ENCODE measurements around the gene MCTP1. TPM values are rescaled to one million over a fixed set of nuclear protein-coding genes. Genes with fewer than 3 reads are reported as not detected.

The MCTP1 gene
- total RNA-seq, 1 donor from 2014 or later: 9.1 TPM

DNA sequence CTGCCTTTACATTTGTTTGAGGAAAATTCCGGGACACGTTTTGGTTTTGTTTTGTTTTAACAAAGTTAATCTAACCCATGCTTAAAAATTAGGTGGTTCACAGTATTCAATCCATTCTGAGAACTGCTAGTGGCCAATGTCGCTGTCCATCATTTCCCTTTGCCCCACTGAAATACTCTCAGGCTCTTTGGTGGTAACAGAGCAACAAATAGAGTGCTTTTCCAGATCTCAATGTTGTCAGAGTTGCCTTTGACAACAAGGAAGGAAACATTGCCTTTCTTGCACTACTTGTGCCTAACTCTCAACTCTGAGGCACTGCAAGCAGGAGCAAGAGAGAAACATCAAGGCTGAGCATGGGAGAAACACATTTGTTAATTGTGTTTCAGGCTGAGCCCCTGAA is 154.0 kb downstream of the MCTP1 start:
- Mint-ChIP-seq H3K27ac (no peak overlapping the region), H3K4me1 (no peaks in the 10 kb centered on the region), H3K36me3 (no peaks in the 10 kb centered on the region), H3K27me3 (ENCODE audit: low read depth) (no peaks in the 10 kb centered on the region), H3K9me3 (no peaks in the 10 kb centered on the region), H3K4me3 (no peak overlapping the region)
- TF ChIP-seq, protein P1, sequence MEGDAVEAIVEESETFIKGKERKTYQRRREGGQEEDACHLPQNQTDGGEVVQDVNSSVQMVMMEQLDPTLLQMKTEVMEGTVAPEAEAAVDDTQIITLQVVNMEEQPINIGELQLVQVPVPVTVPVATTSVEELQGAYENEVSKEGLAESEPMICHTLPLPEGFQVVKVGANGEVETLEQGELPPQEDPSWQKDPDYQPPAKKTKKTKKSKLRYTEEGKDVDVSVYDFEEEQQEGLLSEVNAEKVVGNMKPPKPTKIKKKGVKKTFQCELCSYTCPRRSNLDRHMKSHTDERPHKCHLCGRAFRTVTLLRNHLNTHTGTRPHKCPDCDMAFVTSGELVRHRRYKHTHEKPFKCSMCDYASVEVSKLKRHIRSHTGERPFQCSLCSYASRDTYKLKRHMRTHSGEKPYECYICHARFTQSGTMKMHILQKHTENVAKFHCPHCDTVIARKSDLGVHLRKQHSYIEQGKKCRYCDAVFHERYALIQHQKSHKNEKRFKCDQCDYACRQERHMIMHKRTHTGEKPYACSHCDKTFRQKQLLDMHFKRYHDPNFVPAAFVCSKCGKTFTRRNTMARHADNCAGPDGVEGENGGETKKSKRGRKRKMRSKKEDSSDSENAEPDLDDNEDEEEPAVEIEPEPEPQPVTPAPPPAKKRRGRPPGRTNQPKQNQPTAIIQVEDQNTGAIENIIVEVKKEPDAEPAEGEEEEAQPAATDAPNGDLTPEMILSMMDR (IDR thresholded peaks at IDR 0.05; ENCODE audit: unreplicated experiment): no peak
- no peak for DNase-seq (ENCODE audit: low spot score in 2 of 2, unreplicated experiment in 2 of 2)

GRCh38 chr5:95124731-95125130 is 160.2 kb downstream of the MCTP1 start:
- no peaks in the 10 kb centered on the region for H3K36me3 Mint-ChIP-seq
- H3K9me3 Mint-ChIP-seq: peaks cover 17% of the 10 kb centered on the region
- no peaks in the 10 kb centered on the region for H3K27me3 Mint-ChIP-seq (ENCODE audit: low read depth)
- no peak overlapping the region for H3K4me3 Mint-ChIP-seq
- H3K4me1 Mint-ChIP-seq: no peaks in the 10 kb centered on the region
- TF ChIP-seq, protein P1 (IDR thresholded peaks at IDR 0.05; ENCODE audit: unreplicated experiment): no peak
- no peak overlapping the region for H3K27ac Mint-ChIP-seq
- DNase-seq (ENCODE audit: low spot score in 2 of 2, unreplicated experiment in 2 of 2): no peak

- TF ChIP-seq, protein P1 (IDR thresholded peaks at IDR 0.05; ENCODE audit: unreplicated experiment): no peak
- H3K27me3 Mint-ChIP-seq (ENCODE audit: low read depth): no peaks in the 10 kb centered on the region
- H3K36me3 Mint-ChIP-seq: no peaks in the 10 kb centered on the region
- peaks cover 17% of the 10 kb centered on the region for H3K9me3 Mint-ChIP-seq
- DNase-seq (ENCODE audit: low spot score in 2 of 2, unreplicated experiment in 2 of 2): no peak
- H3K4me3 Mint-ChIP-seq: no peak overlapping the region
- H3K27ac Mint-ChIP-seq: no peak overlapping the region
- no peaks in the 10 kb centered on the region for H3K4me1 Mint-ChIP-seq
Observed at GRCh38 chr5:95124101-95124500, 160.8 kb downstream of the MCTP1 start.

GRCh38 chr5:95114902-95115301 is 170.0 kb downstream of the MCTP1 start:
- TF ChIP-seq, protein P1 (IDR thresholded peaks at IDR 0.05; ENCODE audit: unreplicated experiment): no peak
- Mint-ChIP-seq H3K9me3 (peaks cover 16% of the 10 kb centered on the region), H3K4me1 (peaks cover 3% of the 10 kb centered on the region), H3K27me3 (ENCODE audit: low read depth) (no peaks in the 10 kb centered on the region), H3K27ac (no peak overlapping the region), H3K4me3 (no peak overlapping the region), H3K36me3 (peaks cover 2% of the 10 kb centered on the region)
- DNase-seq (ENCODE audit: low spot score in 2 of 2, unreplicated experiment in 2 of 2): no peak

DNA sequence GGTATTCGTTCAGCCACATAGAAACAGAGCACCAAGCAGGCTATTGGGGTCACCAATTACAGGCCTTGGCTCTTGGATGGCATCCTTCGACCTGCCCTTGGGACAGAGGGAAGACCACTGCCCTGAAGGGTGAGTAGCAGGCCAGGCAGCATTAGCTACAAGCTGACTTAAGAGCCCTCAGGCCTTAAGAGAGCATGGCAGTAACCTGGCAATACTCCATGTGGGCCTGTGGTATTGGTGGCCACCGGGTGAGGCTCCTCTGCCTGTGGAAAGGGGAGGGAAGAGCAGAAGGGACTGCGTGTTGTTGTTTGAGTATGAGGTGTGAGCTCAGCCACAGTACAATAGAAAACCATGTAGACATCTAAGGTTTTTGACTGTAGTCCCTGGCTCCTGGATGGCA is 170.6 kb downstream of the MCTP1 start:
- TF ChIP-seq, protein P1 (IDR thresholded peaks at IDR 0.05; ENCODE audit: unreplicated experiment): no peak
- DNase-seq (ENCODE audit: low spot score in 2 of 2, unreplicated experiment in 2 of 2): no peak
- H3K27ac Mint-ChIP-seq: no peak overlapping the region
- H3K4me3 Mint-ChIP-seq: no peak overlapping the region
- peaks cover 9% of the 10 kb centered on the region for H3K4me1 Mint-ChIP-seq
- peaks cover 2% of the 10 kb centered on the region for H3K36me3 Mint-ChIP-seq
- H3K9me3 Mint-ChIP-seq: peaks cover 16% of the 10 kb centered on the region
- H3K27me3 Mint-ChIP-seq (ENCODE audit: low read depth): no peaks in the 10 kb centered on the region

DNA sequence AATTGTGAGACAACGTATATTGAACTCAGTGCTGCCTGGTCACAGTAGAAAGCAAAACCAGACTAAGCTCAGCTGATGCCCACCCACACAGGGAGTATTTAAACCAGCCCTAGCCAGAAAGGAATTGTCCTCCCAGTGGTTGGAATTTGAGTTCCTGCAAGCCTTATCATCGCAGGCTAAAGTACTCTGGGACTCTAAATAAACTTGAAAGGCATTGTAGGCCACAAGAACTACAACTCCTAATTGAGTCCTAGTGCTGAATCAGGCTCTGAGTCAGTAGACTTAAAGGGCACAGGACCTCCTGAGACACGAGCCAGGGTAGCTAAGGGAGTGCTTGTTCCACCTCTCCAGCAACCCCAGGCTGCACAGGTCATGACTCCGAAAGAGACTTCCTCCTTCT is 171.4 kb downstream of the MCTP1 start:
- H3K9me3 Mint-ChIP-seq: peaks cover 16% of the 10 kb centered on the region
- H3K36me3 Mint-ChIP-seq: peaks cover 2% of the 10 kb centered on the region
- no peak overlapping the region for H3K27ac Mint-ChIP-seq
- no peaks in the 10 kb centered on the region for H3K27me3 Mint-ChIP-seq (ENCODE audit: low read depth)
- H3K4me3 Mint-ChIP-seq: no peak overlapping the region
- DNase-seq (ENCODE audit: low spot score in 2 of 2, unreplicated experiment in 2 of 2): no peak
- H3K4me1 Mint-ChIP-seq: peaks cover 12% of the 10 kb centered on the region
- TF ChIP-seq, protein P1 (IDR thresholded peaks at IDR 0.05; ENCODE audit: unreplicated experiment): no peak
